Measurements from ENCODE around the gene WNT7A.

The WNT7A gene

DNA sequence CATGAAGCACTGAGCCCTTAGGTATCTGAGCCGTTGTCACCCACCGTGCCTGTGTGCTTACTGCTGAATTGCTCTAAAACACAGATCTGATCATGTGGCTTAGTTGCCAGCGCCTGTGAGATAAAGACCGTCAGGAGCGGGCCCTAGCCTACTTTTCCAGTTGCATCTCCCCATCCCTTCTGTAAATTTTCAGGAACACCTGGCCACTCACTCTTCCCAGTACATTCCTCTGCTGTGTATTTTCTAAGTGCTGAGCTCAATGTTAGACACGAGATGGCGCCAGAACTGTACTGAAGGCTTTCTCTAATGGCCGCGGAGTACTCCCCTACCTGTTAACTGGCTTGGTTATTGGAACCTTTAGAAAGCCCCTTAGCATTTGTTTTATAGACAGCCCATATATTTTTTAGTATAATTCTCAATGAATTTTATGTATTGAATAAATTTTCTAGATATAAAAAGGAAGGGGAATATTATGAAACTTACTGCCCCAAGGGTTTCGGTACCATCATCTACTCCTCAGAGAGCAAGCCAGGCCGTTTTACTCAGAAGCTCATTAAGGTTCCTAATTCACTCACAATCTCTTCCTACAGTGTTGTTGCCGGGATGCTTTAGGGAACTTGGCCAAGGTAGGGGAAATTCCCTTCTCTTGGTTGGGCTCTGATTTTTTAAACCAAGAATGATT is 16.7 kb upstream of the WNT7A start:
- Histone ChIP-seq H3K9ac (ENCODE audit: low read depth, low read length) (no peak overlapping the region), H3K4me2 (ENCODE audit: insufficient read depth, low read length) (peak overlapping the region; percentile 75), H3K4me1 (ENCODE audit: insufficient read depth, low read length) (peaks cover 17% of the 10 kb centered on the region), H3K4me3 (ENCODE audit: low read depth in 1 of 2, low read length in 2 of 2) (peak overlapping the region in 1 of 2 experiments; percentile 57; a peak in 1 of 4 replicates), H2AFZ (ENCODE audit: low read depth, low read length) (peak overlapping the region; percentile 29; the same call in 1 of the 2 replicates), H3K36me3 (ENCODE audit: insufficient read depth, low read length) (no peaks in the 10 kb centered on the region), H3K79me2 (ENCODE audit: insufficient read depth, low read length) (no peaks in the 10 kb centered on the region), H4K20me1 (ENCODE audit: insufficient read depth, low read length) (no peaks in the 10 kb centered on the region), H3K27ac (ENCODE audit: low read length) (no peak overlapping the region), H3K9me3 (ENCODE audit: insufficient read depth, low read length, severe bottlenecking) (peaks cover 4% of the 10 kb centered on the region), H3K27me3 (ENCODE audit: insufficient read depth, low read length, poor library complexity) (peaks cover 32% of the 10 kb centered on the region)
- DNase-seq (peak; percentile 66), ATAC-seq (ENCODE audit: insufficient read depth, low read depth) (peak; percentile 59)
- TF ChIP-seq, protein P1, sequence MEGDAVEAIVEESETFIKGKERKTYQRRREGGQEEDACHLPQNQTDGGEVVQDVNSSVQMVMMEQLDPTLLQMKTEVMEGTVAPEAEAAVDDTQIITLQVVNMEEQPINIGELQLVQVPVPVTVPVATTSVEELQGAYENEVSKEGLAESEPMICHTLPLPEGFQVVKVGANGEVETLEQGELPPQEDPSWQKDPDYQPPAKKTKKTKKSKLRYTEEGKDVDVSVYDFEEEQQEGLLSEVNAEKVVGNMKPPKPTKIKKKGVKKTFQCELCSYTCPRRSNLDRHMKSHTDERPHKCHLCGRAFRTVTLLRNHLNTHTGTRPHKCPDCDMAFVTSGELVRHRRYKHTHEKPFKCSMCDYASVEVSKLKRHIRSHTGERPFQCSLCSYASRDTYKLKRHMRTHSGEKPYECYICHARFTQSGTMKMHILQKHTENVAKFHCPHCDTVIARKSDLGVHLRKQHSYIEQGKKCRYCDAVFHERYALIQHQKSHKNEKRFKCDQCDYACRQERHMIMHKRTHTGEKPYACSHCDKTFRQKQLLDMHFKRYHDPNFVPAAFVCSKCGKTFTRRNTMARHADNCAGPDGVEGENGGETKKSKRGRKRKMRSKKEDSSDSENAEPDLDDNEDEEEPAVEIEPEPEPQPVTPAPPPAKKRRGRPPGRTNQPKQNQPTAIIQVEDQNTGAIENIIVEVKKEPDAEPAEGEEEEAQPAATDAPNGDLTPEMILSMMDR (IDR thresholded peaks at IDR 0.05; ENCODE audit: borderline replicate concordance, extremely low read depth, low read length, poor library complexity, severe bottlenecking), result peak; percentile 85
- TF ChIP-seq EZH2 (IDR thresholded peaks at IDR 0.05; ENCODE audit: borderline replicate concordance, low read depth, low read length, severe bottlenecking), result no peak

DNA sequence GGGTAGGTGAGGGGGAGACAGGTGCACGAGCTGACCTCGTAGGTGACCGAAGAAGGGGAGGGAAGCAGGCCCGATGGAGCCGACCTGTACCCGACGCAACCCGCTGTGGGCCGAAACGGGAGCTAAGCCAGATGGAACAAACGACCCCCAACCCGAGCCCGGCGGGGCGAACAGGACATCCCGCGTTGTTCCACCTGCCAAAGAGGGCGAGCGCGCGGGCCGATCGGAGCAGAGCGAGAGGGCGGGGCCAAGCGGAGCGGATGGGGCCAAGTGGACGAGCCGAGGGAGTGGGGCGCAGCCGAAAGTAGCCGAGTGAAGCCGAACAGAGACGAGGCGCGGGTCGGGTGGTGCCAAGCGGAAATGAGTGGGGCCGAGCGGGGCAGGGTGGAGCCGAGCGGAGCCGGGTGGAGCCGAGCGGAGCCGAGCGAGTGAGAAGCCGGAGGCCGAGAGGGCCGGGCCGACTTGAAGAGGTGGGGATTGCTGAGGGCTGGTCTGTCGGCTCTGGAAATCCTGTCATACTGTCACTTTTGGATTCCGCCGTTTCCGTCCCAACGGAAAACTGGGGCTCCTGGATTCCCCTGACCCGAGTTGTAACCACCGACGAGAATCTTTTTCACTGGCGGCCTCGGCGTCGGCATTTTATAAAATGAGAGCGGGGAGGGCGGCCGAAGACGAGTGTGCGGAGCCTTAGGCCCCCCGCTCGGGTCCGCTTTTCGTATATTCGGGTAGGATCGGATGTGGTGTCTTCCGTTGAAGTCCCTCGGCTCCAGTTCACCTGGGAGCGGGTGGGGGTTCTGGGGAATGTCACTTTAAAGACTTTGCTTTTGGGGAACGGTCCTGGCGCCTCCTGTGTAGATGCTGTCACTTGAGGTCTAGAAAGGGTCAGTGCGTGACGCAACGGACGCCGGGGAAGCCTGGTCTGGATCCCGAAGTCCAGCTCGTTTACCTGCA is 15.6 kb upstream of the WNT7A start:
- Histone ChIP-seq H3K9ac (ENCODE audit: low read depth, low read length) (peak overlapping the region; percentile 59), H2AFZ (ENCODE audit: low read depth, low read length) (peak overlapping the region; percentile 78)

DNA sequence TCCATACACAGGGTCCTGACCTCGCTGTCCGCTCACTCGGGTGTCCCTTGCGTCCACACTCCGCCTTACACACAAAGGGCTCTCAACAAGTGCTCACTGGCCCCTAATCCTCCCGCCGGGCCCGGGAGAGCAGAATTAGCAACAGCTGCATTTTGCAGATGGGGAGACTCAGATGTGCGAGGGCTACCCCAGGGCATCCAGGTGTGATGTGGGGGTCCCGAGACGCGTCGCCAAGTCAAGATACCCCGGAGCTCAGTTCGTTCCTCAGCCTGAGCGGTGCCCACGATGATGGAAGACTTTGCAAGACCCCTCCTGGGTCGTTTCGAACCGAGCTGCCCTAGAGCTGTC is 14.9 kb upstream of the WNT7A start:
- DNase-seq (no peak), ATAC-seq (ENCODE audit: insufficient read depth, low read depth) (no peak)
- H3K36me3 ChIP-seq (ENCODE audit: insufficient read depth, low read length), result no peaks in the 10 kb centered on the region
- H3K27me3 ChIP-seq (ENCODE audit: insufficient read depth, low read length, poor library complexity), result peaks cover 32% of the 10 kb centered on the region
- peak overlapping the region; percentile 75 for H3K4me2 ChIP-seq (ENCODE audit: insufficient read depth, low read length)
- TF ChIP-seq, protein P1 (IDR thresholded peaks at IDR 0.05; ENCODE audit: borderline replicate concordance, extremely low read depth, low read length, poor library complexity, severe bottlenecking), result no peak
- no peak for TF ChIP-seq EZH2 (IDR thresholded peaks at IDR 0.05; ENCODE audit: borderline replicate concordance, low read depth, low read length, severe bottlenecking)
- no peak overlapping the region for H3K27ac ChIP-seq (ENCODE audit: low read length)
- no peaks in the 10 kb centered on the region for H3K79me2 ChIP-seq (ENCODE audit: insufficient read depth, low read length)
- H3K9ac ChIP-seq (ENCODE audit: low read depth, low read length), result peak overlapping the region; percentile 59; the same call in 1 of the 2 replicates
- peak overlapping the region in 1 of 2 experiments; percentile 57; a peak in 2 of 4 replicates for H3K4me3 ChIP-seq (ENCODE audit: low read depth in 1 of 2, low read length in 2 of 2)
- peak overlapping the region; percentile 78; the same call in 1 of the 2 replicates for H2AFZ ChIP-seq (ENCODE audit: low read depth, low read length)
- no peaks in the 10 kb centered on the region for H4K20me1 ChIP-seq (ENCODE audit: insufficient read depth, low read length)
- peaks cover 32% of the 10 kb centered on the region for H3K4me1 ChIP-seq (ENCODE audit: insufficient read depth, low read length)
- no peaks in the 10 kb centered on the region for H3K9me3 ChIP-seq (ENCODE audit: insufficient read depth, low read length, severe bottlenecking)

More for the DNA sequence above, 15.6 kb upstream of the WNT7A start:
- Histone ChIP-seq H3K4me2 (ENCODE audit: insufficient read depth, low read length) (peak overlapping the region; percentile 75), H3K4me3 (ENCODE audit: low read depth in 1 of 2, low read length in 2 of 2) (peak overlapping the region; percentile 8 to 57; a peak in 3 of 4 replicates), H3K27me3 (ENCODE audit: insufficient read depth, low read length, poor library complexity) (peaks cover 32% of the 10 kb centered on the region), H3K36me3 (ENCODE audit: insufficient read depth, low read length) (no peaks in the 10 kb centered on the region), H3K27ac (ENCODE audit: low read length) (peak overlapping the region; percentile 25; the same call in 1 of the 2 replicates), H3K79me2 (ENCODE audit: insufficient read depth, low read length) (no peaks in the 10 kb centered on the region), H3K4me1 (ENCODE audit: insufficient read depth, low read length) (peaks cover 28% of the 10 kb centered on the region), H4K20me1 (ENCODE audit: insufficient read depth, low read length) (no peaks in the 10 kb centered on the region), H3K9me3 (ENCODE audit: insufficient read depth, low read length, severe bottlenecking) (no peaks in the 10 kb centered on the region)
- TF ChIP-seq, protein P1 (IDR thresholded peaks at IDR 0.05; ENCODE audit: borderline replicate concordance, extremely low read depth, low read length, poor library complexity, severe bottlenecking), result no peak
- TF ChIP-seq EZH2 (IDR thresholded peaks at IDR 0.05; ENCODE audit: borderline replicate concordance, low read depth, low read length, severe bottlenecking), result peak; percentile 97
- peak; percentile 98 for ATAC-seq (ENCODE audit: insufficient read depth, low read depth)
- DNase-seq, result peak; percentile 91

Measured in DND-41 (cell line).